DND-41 (cell line): ENCODE results near the gene UST.
A peak's percentile ranks its signal among the peaks of the same experiment; 100 is the strongest.

Experiments used
- ATAC-seq: fragments of 200-7000 bp; cut with Tn5 transposase; 3 replicates; pipeline ENCODE4 v1.9.1; 2021; ENCODE audit warnings: low read depth; ENCODE audit not compliant: insufficient read depth
- DNase-seq: peaks from one replicate; pipeline ENCODE4 v3.0.0-alpha.2; 2020
- H2AFZ ChIP-seq: 2 replicates; pipeline ENCODE4 v1.6.0; 2012; ENCODE audit warnings: low read depth, low read length
- H3K27ac ChIP-seq: 2 replicates; pipeline ENCODE4 v1.5.1; 2012; ENCODE audit warnings: low read length, inconsistent platforms
- H3K27me3 ChIP-seq: fragments of 200-600 bp; sonication (generic); 2 replicates; pipeline ENCODE4 v1.6.0; 2012; ENCODE audit warnings: low read length, mild to moderate bottlenecking, inconsistent platforms; ENCODE audit not compliant: insufficient read depth, poor library complexity
- H3K36me3 ChIP-seq: 2 replicates; pipeline ENCODE4 v1.5.1; 2012; ENCODE audit warnings: low read length, inconsistent platforms; ENCODE audit not compliant: insufficient read depth
- H3K4me1 ChIP-seq: 2 replicates; pipeline ENCODE4 v1.5.1; 2012; ENCODE audit warnings: mild to moderate bottlenecking, low read length; ENCODE audit not compliant: insufficient read depth
- H3K4me2 ChIP-seq: 2 replicates; pipeline ENCODE4 v1.6.0; 2012; ENCODE audit warnings: mild to moderate bottlenecking, moderate library complexity, low read length, inconsistent platforms; ENCODE audit not compliant: insufficient read depth
- H3K4me3 ChIP-seq, 2 experiments: fragments of 200-600 bp in 1 of 2; shearing (Covaris generic) in 1 of 2; 2 replicates each; pipeline ENCODE4 v1.5.1; 2012 to 2016; ENCODE audit warnings: inconsistent platforms in 2 of 2, low read length in 2 of 2, mild to moderate bottlenecking in 2 of 2, low read depth in 1 of 2, moderate library complexity in 1 of 2
- H3K79me2 ChIP-seq: 2 replicates; pipeline ENCODE4 v1.6.0; 2012; ENCODE audit warnings: low read length, inconsistent platforms; ENCODE audit not compliant: insufficient read depth
- H3K9ac ChIP-seq: 2 replicates; pipeline ENCODE4 v1.6.0; 2012; ENCODE audit warnings: low read depth, mild to moderate bottlenecking, inconsistent platforms, low read length, moderate library complexity
- H3K9me3 ChIP-seq: 2 replicates; pipeline ENCODE4 v1.5.1; 2012; ENCODE audit warnings: low read length, moderate library complexity, mild to moderate bottlenecking, inconsistent platforms; ENCODE audit not compliant: insufficient read depth, severe bottlenecking
- H4K20me1 ChIP-seq: 2 replicates; pipeline ENCODE4 v1.6.0; 2012; ENCODE audit warnings: low read length; ENCODE audit not compliant: insufficient read depth
- CTCF ChIP-seq: IDR thresholded peaks from 2 replicates; pipeline ENCODE4 v1.5.1; 2012; ENCODE audit warnings: borderline replicate concordance, low read length, moderate library complexity, mild to moderate bottlenecking; ENCODE audit not compliant: poor library complexity, severe bottlenecking; ENCODE audit errors: extremely low read depth
- EZH2 ChIP-seq: IDR thresholded peaks from 3 replicates; pipeline ENCODE4 v1.6.1; 2012; ENCODE audit warnings: borderline replicate concordance, low read depth, mild to moderate bottlenecking, moderate library complexity, low read length, inconsistent platforms; ENCODE audit not compliant: severe bottlenecking

The UST gene

GRCh38 chr6:148747471-148748165 is 788 bp downstream of the UST start:
- Histone ChIP-seq H3K79me2 (peaks cover 4% of the 10 kb centered on the region), H3K4me2 (peak overlapping the region; percentile 84), H3K36me3 (no peaks in the 10 kb centered on the region), H4K20me1 (peaks cover 12% of the 10 kb centered on the region), H2AFZ (peak overlapping the region; percentile 94), H3K4me1 (peaks cover 33% of the 10 kb centered on the region), H3K27ac (no peak overlapping the region), H3K9ac (peak overlapping the region; percentile 68), H3K27me3 (peaks cover 11% of the 10 kb centered on the region), H3K4me3 (peak overlapping the region; percentile 67 to 86), H3K9me3 (no peaks in the 10 kb centered on the region)
- peak; percentile 68 for ATAC-seq
- TF ChIP-seq CTCF (peak; percentile 49), EZH2 (peak; percentile 27)
- peak; percentile 70 for DNase-seq

- TF ChIP-seq EZH2 (no peak), CTCF (no peak)
- Histone ChIP-seq H3K4me2 (no peak overlapping the region), H3K36me3 (no peaks in the 10 kb centered on the region), H3K4me3 (no peak overlapping the region), H3K9ac (no peak overlapping the region), H2AFZ (no peak overlapping the region), H3K27ac (no peak overlapping the region), H4K20me1 (peaks cover 12% of the 10 kb centered on the region), H3K9me3 (no peaks in the 10 kb centered on the region), H3K4me1 (peaks cover 33% of the 10 kb centered on the region), H3K79me2 (peaks cover 8% of the 10 kb centered on the region), H3K27me3 (peaks cover 11% of the 10 kb centered on the region)
- ATAC-seq (no peak), DNase-seq (no peak)
These were observed 2.8 kb downstream of the UST start for GRCh38 chr6:148749674-148750073.

GRCh38 chr6:148750838-148751792 is 4.3 kb downstream of the UST start:
- peaks cover 26% of the 10 kb centered on the region for H3K4me1 ChIP-seq
- no peaks in the 10 kb centered on the region for H3K36me3 ChIP-seq
- H3K4me2 ChIP-seq = no peak overlapping the region
- peaks cover 8% of the 10 kb centered on the region for H3K79me2 ChIP-seq
- peaks cover 11% of the 10 kb centered on the region for H3K27me3 ChIP-seq
- no peak overlapping the region for H3K27ac ChIP-seq
- no peak for ATAC-seq
- H3K9ac ChIP-seq = no peak overlapping the region
- TF ChIP-seq EZH2 = no peak
- TF ChIP-seq CTCF = no peak
- DNase-seq = no peak
- H2AFZ ChIP-seq = no peak overlapping the region
- H3K9me3 ChIP-seq = no peaks in the 10 kb centered on the region
- H3K4me3 ChIP-seq = no peak overlapping the region
- peaks cover 12% of the 10 kb centered on the region for H4K20me1 ChIP-seq
